ENCODE measurements around the gene KRTAP5-3. TPM values are rescaled to one million over a fixed set of nuclear protein-coding genes. Genes with fewer than 3 reads are reported as not detected.

Gene KRTAP5-3
- total and polyA plus RNA-seq, 2 of the 8 experiments (the other 6 are each of a cell fraction or from before 2014, with no cell fraction given): not detected

GRCh38 chr11:1642288-1643145 is 34.3 kb upstream of the KRTAP5-3 start (continued):
- TF ChIP-seq PHF8 (conservative IDR thresholded peaks at IDR 0.05; ENCODE audit: low read depth, low read length) (no peak), CTCF (IDR thresholded peaks at IDR 0.05; ENCODE audit: control extremely low read depth in 1 of 3, insufficient read depth in 1 of 3, low read depth in 1 of 3, low read length in 3 of 3) (no peak), EP300 (IDR thresholded peaks at IDR 0.05; ENCODE audit: borderline replicate concordance in 1 of 2, low read depth in 2 of 2, low read length in 2 of 2) (no peak), ATF3 (IDR thresholded peaks at IDR 0.05; ENCODE audit: insufficient read depth, low read depth, low read length) (no peak), POU5F1 (IDR thresholded peaks at IDR 0.05; ENCODE audit: low read depth, low read length) (no peak), SP2 (IDR thresholded peaks at IDR 0.05; ENCODE audit: low read length) (no peak), EZH2 (IDR thresholded peaks at IDR 0.05; ENCODE audit: low read depth, low read length, severe bottlenecking) (no peak)

Measured in H1 (cell line).